Testis (tissue), 3 donors: ENCODE data around the gene PCCA. TPM values are rescaled to one million over a fixed set of nuclear protein-coding genes. Genes with fewer than 3 reads are reported as not detected.

Experiments
- DNase-seq: peaks from one replicate; pipeline ENCODE4 v3.0.0-alpha.2; 2019
- H3K27ac ChIP-seq, 2 donors: fragments of 200-600 bp; sonication (generic); one replicate each; pipeline ENCODE4 v1.5.1; 2019
- H3K27me3 ChIP-seq: fragments of 200-600 bp; sonication (generic); one replicate; pipeline ENCODE4 v1.5.1; 2019
- H3K36me3 ChIP-seq: fragments of 200-600 bp; sonication (generic); one replicate; pipeline ENCODE4 v1.5.1; 2017; ENCODE audit warnings: low read depth; ENCODE audit errors: missing control alignments
- H3K4me1 ChIP-seq: fragments of 200-600 bp; sonication (generic); one replicate; pipeline ENCODE4 v1.5.1; 2019
- H3K4me3 ChIP-seq, 2 donors: fragments of 200-600 bp; sonication (generic); one replicate each; pipeline ENCODE4 v1.5.1; 2017 to 2019
- H3K9me3 ChIP-seq: fragments of 200-600 bp; sonication (generic); one replicate; pipeline ENCODE4 v1.5.1; 2017
- POLR2A ChIP-seq: fragments of 450-650 bp; IDR thresholded peaks from one replicate; pipeline ENCODE4 v1.6.1; 2017; ENCODE audit warnings: antibody characterized with exemption, mild to moderate bottlenecking, moderate library complexity
- WGBS, 2 donors: methylation state at CpG; one replicate each; pipeline ENCODE4 v1.1.5; 2018; 5-methylcytosine and 5-hydroxymethylcytosine counted together
- intact Hi-C: fragments of 100-400 bp; cut with DNase I; formaldehyde crosslinking; loops from one replicate; pipeline ENCODE4 v1.15.1; 2023; ENCODE audit warnings: low total_unique reads
- polyA plus RNA-seq: library from polyadenylated mRNA; stranded (reverse); fragments of 350-450 nt; fragmentation: Illumina TruSeq; extraction: RNeasy Lipid Tissue Mini Kit (QIAGEN cat#74804); gene quantifications from one replicate; pipeline ENCODE4 v1.2.3, GENCODE V29; 2014; ENCODE audit warnings: low read depth, low replicate concordance; ENCODE audit not compliant: insufficient read depth
- total RNA-seq, 2 donors: library from RNA; depleted of rRNA; stranded (reverse); fragments of >200 nt; gene quantifications; one replicate each; pipeline ENCODE4 v1.2.3, GENCODE V29; 2016
- TF ChIP-seq, protein P1 (sequence below), 3 experiments: fragments of 450-650 bp in 2 of 3; fragments of 200-600 bp in 1 of 3; sonication (generic) in 1 of 3; IDR thresholded peaks; one replicate each; pipeline ENCODE4 v1.5.1; 2016 to 2019; ENCODE audit warnings: antibody characterized with exemption in 3 of 3, mild to moderate bottlenecking in 2 of 3, moderate library complexity in 1 of 3

Gene PCCA
- total and polyA plus RNA-seq, 3 donors from 2014 or later = 17.9 to 56.2 (median 39.2) TPM

DNA sequence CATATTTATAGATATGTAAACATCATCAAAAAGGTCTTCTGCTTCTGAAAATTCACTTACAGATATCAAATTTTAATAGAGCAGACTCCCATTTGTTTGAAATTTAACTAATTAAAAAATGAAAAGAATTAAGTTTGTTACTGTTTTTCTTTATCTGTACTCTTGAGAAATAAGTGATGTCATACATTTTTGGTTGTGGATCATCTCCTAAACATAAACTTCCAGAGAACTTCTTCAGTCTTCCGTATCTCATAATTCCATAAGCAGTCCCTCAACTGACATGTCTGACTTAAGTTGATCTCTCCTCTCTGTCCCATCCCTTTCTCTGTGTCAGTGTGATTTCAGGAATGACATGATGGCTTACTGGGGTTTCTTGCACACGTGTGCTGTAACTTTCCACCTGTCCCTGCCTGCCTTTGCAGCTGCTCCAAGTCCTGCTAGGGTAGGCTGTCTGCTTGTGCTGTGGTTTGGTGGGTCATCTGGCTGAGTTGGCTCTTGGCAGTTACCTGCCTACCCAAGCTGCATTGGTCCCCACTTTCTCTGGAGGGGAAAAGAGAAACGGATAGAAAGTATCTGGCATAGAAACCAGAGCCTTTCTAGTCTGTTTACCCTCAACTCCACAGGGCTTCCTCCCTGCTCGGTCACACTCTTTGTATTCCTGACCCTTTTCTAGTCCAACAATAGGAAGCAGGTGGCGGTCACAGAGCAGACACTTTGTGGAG, 372.6 kb downstream of the PCCA start:
- intact Hi-C loops = no loop called here
- Histone ChIP-seq H3K27ac (no peak overlapping the region), H3K27me3 (no peaks in the 10 kb centered on the region), H3K9me3 (no peaks in the 10 kb centered on the region), H3K36me3 (no peaks in the 10 kb centered on the region), H3K4me3 (no peak overlapping the region), H3K4me1 (no peaks in the 10 kb centered on the region)
- DNase-seq = no peak
- WGBS, 2 donors = 83 to 89% methylated on average over 5 of the region's 5 CpGs
- TF ChIP-seq POLR2A = no peak
- TF ChIP-seq, protein P1, sequence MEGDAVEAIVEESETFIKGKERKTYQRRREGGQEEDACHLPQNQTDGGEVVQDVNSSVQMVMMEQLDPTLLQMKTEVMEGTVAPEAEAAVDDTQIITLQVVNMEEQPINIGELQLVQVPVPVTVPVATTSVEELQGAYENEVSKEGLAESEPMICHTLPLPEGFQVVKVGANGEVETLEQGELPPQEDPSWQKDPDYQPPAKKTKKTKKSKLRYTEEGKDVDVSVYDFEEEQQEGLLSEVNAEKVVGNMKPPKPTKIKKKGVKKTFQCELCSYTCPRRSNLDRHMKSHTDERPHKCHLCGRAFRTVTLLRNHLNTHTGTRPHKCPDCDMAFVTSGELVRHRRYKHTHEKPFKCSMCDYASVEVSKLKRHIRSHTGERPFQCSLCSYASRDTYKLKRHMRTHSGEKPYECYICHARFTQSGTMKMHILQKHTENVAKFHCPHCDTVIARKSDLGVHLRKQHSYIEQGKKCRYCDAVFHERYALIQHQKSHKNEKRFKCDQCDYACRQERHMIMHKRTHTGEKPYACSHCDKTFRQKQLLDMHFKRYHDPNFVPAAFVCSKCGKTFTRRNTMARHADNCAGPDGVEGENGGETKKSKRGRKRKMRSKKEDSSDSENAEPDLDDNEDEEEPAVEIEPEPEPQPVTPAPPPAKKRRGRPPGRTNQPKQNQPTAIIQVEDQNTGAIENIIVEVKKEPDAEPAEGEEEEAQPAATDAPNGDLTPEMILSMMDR (IDR thresholded peaks at IDR 0.05) = no peak

DNA sequence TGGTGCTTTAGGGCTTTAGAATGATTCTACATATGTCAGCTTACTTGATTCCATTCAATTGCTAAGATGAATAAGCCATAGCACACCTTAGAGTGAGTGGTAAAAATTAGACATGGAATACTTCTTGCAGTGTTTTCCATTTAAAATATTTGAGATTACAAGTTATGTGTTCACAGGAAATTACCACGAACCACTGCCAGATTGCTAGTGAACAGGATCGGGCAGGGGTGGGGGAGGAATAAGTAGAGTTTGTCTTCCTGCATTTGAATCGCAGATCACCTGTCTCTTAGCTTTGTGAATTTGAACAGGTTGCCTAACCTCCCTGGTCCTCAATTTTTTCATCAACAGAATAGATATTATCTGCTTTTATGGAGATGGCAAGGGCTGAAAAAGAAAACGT, 375.1 kb downstream of the PCCA start:
- Histone ChIP-seq H3K27me3 (no peaks in the 10 kb centered on the region), H3K27ac (no peak overlapping the region), H3K9me3 (no peaks in the 10 kb centered on the region), H3K4me1 (no peaks in the 10 kb centered on the region), H3K36me3 (no peaks in the 10 kb centered on the region), H3K4me3 (no peak overlapping the region)
- DNase-seq = no peak
- intact Hi-C loops = no loop called here
- WGBS, 2 donors = 48 to 63% methylated on average over 4 of the region's 4 CpGs
- TF ChIP-seq, protein P1 (IDR thresholded peaks at IDR 0.05) = no peak
- no peak for TF ChIP-seq POLR2A

DNA sequence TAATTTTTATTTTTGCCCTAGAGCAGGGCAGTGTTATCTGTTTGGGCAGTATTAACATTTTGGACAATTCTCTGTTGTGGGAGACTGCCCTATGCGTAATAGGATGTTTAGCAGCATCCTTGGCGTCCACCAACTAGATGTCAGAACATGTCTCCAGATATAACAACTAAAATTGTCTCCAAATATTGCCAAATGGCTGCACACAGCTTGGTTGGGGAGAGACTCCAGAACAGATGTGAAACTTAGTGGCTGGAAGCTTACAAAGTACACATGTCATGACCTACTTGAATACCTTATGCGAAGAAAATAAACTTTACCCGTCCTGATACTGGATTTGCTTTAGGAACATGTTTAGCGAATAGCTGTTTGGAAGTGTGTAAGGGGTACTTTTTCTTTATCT, 376.7 kb downstream of the PCCA start:
- Histone ChIP-seq H3K4me1 (no peaks in the 10 kb centered on the region), H3K9me3 (no peaks in the 10 kb centered on the region), H3K4me3 (no peak overlapping the region), H3K36me3 (no peaks in the 10 kb centered on the region), H3K27ac (no peak overlapping the region), H3K27me3 (no peaks in the 10 kb centered on the region)
- 66 to 71% methylated on average over 5 of the region's 5 CpGs for WGBS, 2 donors
- TF ChIP-seq POLR2A = no peak
- TF ChIP-seq, protein P1 (IDR thresholded peaks at IDR 0.05) = no peak
- DNase-seq = no peak
- intact Hi-C loops = no loop called here

DNA sequence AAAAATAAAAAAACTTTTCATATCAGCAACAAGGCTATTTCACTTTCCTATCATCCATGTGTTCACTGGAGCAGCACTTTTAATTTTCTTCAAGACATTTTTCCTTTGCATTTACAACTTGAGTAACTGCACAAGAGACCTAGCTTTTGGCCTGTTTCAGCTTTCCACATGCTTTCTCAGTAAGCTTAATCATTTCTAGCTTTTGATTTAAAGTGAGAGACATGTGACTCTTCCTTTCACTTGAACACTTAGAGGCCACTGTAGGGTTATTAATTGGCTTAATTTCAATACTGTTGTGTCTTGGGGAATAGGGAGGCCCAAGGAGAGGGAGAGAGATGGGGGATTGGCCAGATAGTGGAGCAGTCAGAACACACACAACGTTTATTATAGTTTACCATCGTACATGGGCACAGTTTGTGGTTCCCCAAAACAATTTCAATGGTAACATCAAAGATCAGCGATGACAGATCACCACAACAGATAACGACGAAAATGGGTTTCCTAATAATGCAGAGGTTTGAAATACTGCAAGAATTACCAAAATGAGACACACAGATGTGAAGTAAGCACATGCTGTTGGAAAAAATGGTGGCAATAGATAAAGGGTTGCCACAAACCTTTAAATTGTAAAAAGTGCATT, 382.1 kb downstream of the PCCA start:
- no peak for DNase-seq
- no peak overlapping the region for H3K4me3 ChIP-seq
- H3K27ac ChIP-seq = no peak overlapping the region
- H3K27me3 ChIP-seq = no peaks in the 10 kb centered on the region
- no peaks in the 10 kb centered on the region for H3K4me1 ChIP-seq
- intact Hi-C loops = no loop called here
- WGBS, 2 donors = 76 to 88% methylated on average over 5 of the region's 5 CpGs
- H3K36me3 ChIP-seq = no peaks in the 10 kb centered on the region
- H3K9me3 ChIP-seq = no peaks in the 10 kb centered on the region
- no peak for TF ChIP-seq POLR2A
- TF ChIP-seq, protein P1 (IDR thresholded peaks at IDR 0.05) = no peak
